Stimulated activated CD4-positive, alpha-beta T cell treated with anti-CD3 and anti-CD28 coated beads, Interleukin-2, amount 100 ng/mL, for 4 hours (primary cell): ENCODE measurements around the gene GALNT2.
A peak's percentile ranks its signal among the peaks of the same experiment; 100 is the strongest.

Source experiments
- DNase-seq: peaks from one replicate; pipeline ENCODE4 v3.0.0-alpha.2; 2020; ENCODE audit warnings: low read depth

The GALNT2 gene

GRCh38 chr1:230066466-230067404 is at the start of gene GALNT2:
Gene GALNT2, plus strand, starts transcription at chr1:230067238. Its CDS starts 43 bp downstream, at chr1:230067281.
- peak; percentile 88 for DNase-seq

GRCh38 chr1:230020451-230020850 is 46.6 kb upstream of the GALNT2 start:
- no peak for DNase-seq

GRCh38 chr1:230022666-230023380 is 44.2 kb upstream of the GALNT2 start:
- no peak for DNase-seq

GRCh38 chr1:230025686-230026085 is 41.4 kb upstream of the GALNT2 start:
- DNase-seq, result no peak

GRCh38 chr1:230026139-230026538 is 40.9 kb upstream of the GALNT2 start:
- DNase-seq, result no peak

- no peak for DNase-seq
These were observed 40.5 kb upstream of the GALNT2 start for GRCh38 chr1:230026572-230026971.

GRCh38 chr1:230028602-230029223 is 38.3 kb upstream of the GALNT2 start:
- DNase-seq, result no peak

- DNase-seq, result no peak
These were observed 37.6 kb upstream of the GALNT2 start for GRCh38 chr1:230029244-230029941.

- DNase-seq, result no peak
These were observed 36.8 kb upstream of the GALNT2 start for GRCh38 chr1:230030122-230030821.

- DNase-seq, result no peak
These were observed 35.9 kb upstream of the GALNT2 start for GRCh38 chr1:230031131-230031530.

- no peak for DNase-seq
These were observed 34.3 kb upstream of the GALNT2 start for GRCh38 chr1:230032516-230033281.

GRCh38 chr1:230037261-230037660 is 29.8 kb upstream of the GALNT2 start:
- DNase-seq, result no peak

GRCh38 chr1:230040440-230040839 is 26.6 kb upstream of the GALNT2 start:
- DNase-seq, result no peak

- DNase-seq, result no peak
These were observed 24.0 kb upstream of the GALNT2 start for GRCh38 chr1:230043081-230043480.

- no peak for DNase-seq
These were observed 22.3 kb upstream of the GALNT2 start for GRCh38 chr1:230044729-230045128.

- DNase-seq, result no peak
These were observed 19.7 kb upstream of the GALNT2 start for GRCh38 chr1:230047114-230047865.

GRCh38 chr1:230048322-230048721 is 18.7 kb upstream of the GALNT2 start:
- DNase-seq, result no peak

GRCh38 chr1:230048922-230049321 is 18.1 kb upstream of the GALNT2 start:
- no peak for DNase-seq

GRCh38 chr1:230049731-230050130 is 17.3 kb upstream of the GALNT2 start:
- no peak for DNase-seq
